Left lobe of liver (tissue), 2 donors: ENCODE measurements around the gene SIGLEC5. TPM values are rescaled to one million over a fixed set of nuclear protein-coding genes. Genes with fewer than 3 reads are reported as not detected.
A peak's percentile ranks its signal among the peaks of the same experiment; 100 is the strongest.
"Not testable (repeated sequence)": the region's sequence is repeated elsewhere in the genome, so short reads cannot be mapped to it uniquely, and the experiment has no call there.

Experiments
- ATAC-seq: fragments of 200-7000 bp; cut with Tn5 transposase; one replicate; pipeline ENCODE4 v1.9.1; 2020; ENCODE audit warnings: mild to moderate bottlenecking, moderate library complexity
- DNase-seq: peaks from one replicate; pipeline ENCODE4 v3.0.0-alpha.2; 2020; ENCODE audit warnings: low spot score
- total RNA-seq: library from RNA; stranded (reverse); gene quantifications from one replicate; pipeline ENCODE4 v1.2.1, GENCODE V29; 2021
- donor health status: DM: no; HTN: no; CAD: no; lungs with moderate emphysema.
- donor health status: DM: no; HTN: yes; CAD: no.

SIGLEC5 gene
- total RNA-seq: not detected

GRCh38 chr19:51630315-51630714 lies at the start of gene SIGLEC5:
Gene SIGLEC5 (minus strand): TSS chr19:51630401. CDS start chr19:51630335, 66 bp downstream.
- not testable (repeated sequence) for DNase-seq
- peak; percentile 52 for ATAC-seq

- no peak for ATAC-seq
- DNase-seq: no peak
Measured at GRCh38 chr19:51676566-51677083, 46.4 kb upstream of the SIGLEC5 start.

GRCh38 chr19:51675911-51676565 lies 45.8 kb upstream of the SIGLEC5 start:
- DNase-seq, ATAC-seq: not testable (repeated sequence)

GRCh38 chr19:51668216-51668615 lies 38.0 kb upstream of the SIGLEC5 start:
- DNase-seq: no peak
- no peak for ATAC-seq

- DNase-seq (no peak), ATAC-seq (no peak)
Measured at GRCh38 chr19:51664997-51665396, 34.8 kb upstream of the SIGLEC5 start.

- no peak for ATAC-seq
- no peak for DNase-seq
Measured at GRCh38 chr19:51664131-51664530, 33.9 kb upstream of the SIGLEC5 start.

- DNase-seq: no peak
- no peak for ATAC-seq
Measured at GRCh38 chr19:51663650-51664049, 33.4 kb upstream of the SIGLEC5 start.

- ATAC-seq: peak; percentile 68
- no peak for DNase-seq
Measured at GRCh38 chr19:51660975-51661600, 30.9 kb upstream of the SIGLEC5 start.

GRCh38 chr19:51654783-51655182 lies 24.6 kb upstream of the SIGLEC5 start:
- no peak for ATAC-seq
- no peak for DNase-seq

- ATAC-seq: no peak
- DNase-seq: no peak
Measured at GRCh38 chr19:51653162-51653561, 23.0 kb upstream of the SIGLEC5 start.

GRCh38 chr19:51652266-51652665 lies 22.1 kb upstream of the SIGLEC5 start:
- ATAC-seq (peak; percentile 27), DNase-seq (no peak)

GRCh38 chr19:51651216-51651846 lies 21.1 kb upstream of the SIGLEC5 start:
- DNase-seq (no peak), ATAC-seq (peak; percentile 44)

- DNase-seq: no peak
- ATAC-seq: no peak
Measured at GRCh38 chr19:51647318-51647717, 17.1 kb upstream of the SIGLEC5 start.

GRCh38 chr19:51646730-51647129 lies 16.5 kb upstream of the SIGLEC5 start, which contains the start of gene SIGLEC14:
Gene SIGLEC14 (minus strand): TSS chr19:51646825. CDS start chr19:51646759, 66 bp downstream.
- DNase-seq: not testable (repeated sequence)
- peak; percentile 50 for ATAC-seq

GRCh38 chr19:51644636-51645271 lies 14.6 kb upstream of the SIGLEC5 start:
- DNase-seq (no peak), ATAC-seq (no peak)

- no peak for ATAC-seq
- DNase-seq: no peak
Measured at GRCh38 chr19:51641648-51642047, 11.4 kb upstream of the SIGLEC5 start.

- no peak for ATAC-seq
- no peak for DNase-seq
Measured at GRCh38 chr19:51640386-51640785, 10.2 kb upstream of the SIGLEC5 start.

GRCh38 chr19:51639916-51640315 lies 9.7 kb upstream of the SIGLEC5 start:
- ATAC-seq (no peak), DNase-seq (no peak)

- DNase-seq (no peak), ATAC-seq (no peak)
Measured at GRCh38 chr19:51637362-51637978, 7.3 kb upstream of the SIGLEC5 start.

GRCh38 chr19:51632126-51632525 lies 1.9 kb upstream of the SIGLEC5 start:
- DNase-seq (no peak), ATAC-seq (no peak)
